Fibroblast of skin of abdomen (primary cell): ENCODE measurements around the gene TXNDC16.
A peak's percentile ranks its signal among the peaks of the same experiment; 100 is the strongest.

Experiments used
- DNase-seq: peaks from one replicate; pipeline ENCODE4 v3.0.0-alpha.2; 2013

The TXNDC16 gene

GRCh38 chr14:52391881-52392615 lies 160.3 kb downstream of the TXNDC16 start:
- peak; percentile 85 for DNase-seq
